ENCODE data around the gene ALKBH3.

Gene ALKBH3

DNA sequence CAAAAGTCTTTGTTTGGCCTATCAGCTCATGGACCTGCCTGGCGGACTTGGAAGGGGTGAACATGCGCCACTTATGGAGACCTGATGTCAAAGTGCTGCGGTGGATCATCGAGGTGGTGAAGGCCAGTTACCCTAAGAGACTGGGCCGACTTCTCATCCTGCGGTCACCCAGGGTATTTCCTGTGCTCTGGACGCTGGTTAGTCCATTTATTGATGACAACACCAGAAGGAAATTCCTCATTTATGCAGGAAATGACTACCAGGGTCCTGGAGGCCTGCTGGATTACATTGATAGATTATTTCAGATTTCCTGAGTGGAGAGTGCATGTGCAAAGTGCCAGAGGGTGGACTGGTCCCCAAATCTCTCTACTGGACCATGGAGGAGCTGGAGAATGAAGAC is 17.9 kb downstream of the ALKBH3 start:
- Histone ChIP-seq H3K4me1 (ENCODE audit: control insufficient read depth, low read depth, low read length) (no peaks in the 10 kb centered on the region), H3K27me3 (ENCODE audit: control insufficient read depth, insufficient read depth, low read length) (no peaks in the 10 kb centered on the region), H3K9me3 (ENCODE audit: control insufficient read depth, low read depth, low read length) (no peaks in the 10 kb centered on the region), H3K9ac (ENCODE audit: low read length) (no peak overlapping the region), H3K36me3 (ENCODE audit: control insufficient read depth, low read depth, low read length) (peaks cover 13% of the 10 kb centered on the region), H3K4me3 (ENCODE audit: low read length) (no peak overlapping the region), H3K27ac (ENCODE audit: low read length) (no peak overlapping the region)

DNA sequence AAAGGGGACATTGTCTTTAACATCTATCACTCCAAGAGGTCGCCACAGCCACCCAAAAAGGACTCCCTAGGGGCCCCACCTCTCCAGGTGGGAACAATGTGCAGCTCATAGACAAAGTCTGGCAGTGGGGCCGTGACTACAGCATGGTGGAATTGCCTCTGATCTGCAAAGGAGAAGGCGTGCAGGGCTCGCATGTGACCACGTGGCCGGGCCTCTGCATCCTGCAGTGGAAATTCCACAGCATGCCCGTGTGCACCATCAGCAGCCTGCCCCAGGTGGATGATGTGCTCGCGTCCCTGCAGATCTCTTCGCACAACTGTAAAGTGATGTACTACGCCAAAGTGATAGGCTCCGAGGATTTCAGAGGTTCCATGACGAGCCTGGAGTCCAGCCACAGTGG is 18.5 kb downstream of the ALKBH3 start:
- H3K36me3 ChIP-seq (ENCODE audit: control insufficient read depth, low read depth, low read length), result peaks cover 14% of the 10 kb centered on the region

DNA sequence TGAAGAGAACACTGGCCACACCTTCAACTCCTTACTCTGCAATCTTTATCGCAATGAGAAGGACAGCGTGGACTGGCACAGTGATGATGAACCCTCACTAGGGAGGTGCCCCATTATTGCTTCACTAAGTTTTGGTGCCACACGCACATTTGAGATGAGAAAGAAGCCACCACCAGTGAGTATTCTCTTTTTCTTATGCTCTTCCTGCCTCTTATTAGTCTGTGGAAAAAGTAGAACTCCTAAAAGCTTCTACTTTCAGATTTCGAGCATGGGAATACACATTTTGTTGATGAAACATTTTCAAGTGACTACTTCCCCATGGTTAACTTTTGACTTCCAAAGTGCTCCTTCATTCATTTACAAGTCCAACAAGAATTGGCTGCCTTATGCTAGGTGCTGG is 20.9 kb downstream of the ALKBH3 start:
- H3K36me3 ChIP-seq (ENCODE audit: control insufficient read depth, low read depth, low read length), result peaks cover 14% of the 10 kb centered on the region

More for the DNA sequence above, 18.5 kb downstream of the ALKBH3 start:
- H3K4me1 ChIP-seq (ENCODE audit: control insufficient read depth, low read depth, low read length), result no peaks in the 10 kb centered on the region
- no peaks in the 10 kb centered on the region for H3K9me3 ChIP-seq (ENCODE audit: control insufficient read depth, low read depth, low read length)
- no peak overlapping the region for H3K4me3 ChIP-seq (ENCODE audit: low read length)
- no peak overlapping the region for H3K27ac ChIP-seq (ENCODE audit: low read length)
- H3K27me3 ChIP-seq (ENCODE audit: control insufficient read depth, insufficient read depth, low read length), result no peaks in the 10 kb centered on the region
- H3K9ac ChIP-seq (ENCODE audit: low read length), result no peak overlapping the region

DNA sequence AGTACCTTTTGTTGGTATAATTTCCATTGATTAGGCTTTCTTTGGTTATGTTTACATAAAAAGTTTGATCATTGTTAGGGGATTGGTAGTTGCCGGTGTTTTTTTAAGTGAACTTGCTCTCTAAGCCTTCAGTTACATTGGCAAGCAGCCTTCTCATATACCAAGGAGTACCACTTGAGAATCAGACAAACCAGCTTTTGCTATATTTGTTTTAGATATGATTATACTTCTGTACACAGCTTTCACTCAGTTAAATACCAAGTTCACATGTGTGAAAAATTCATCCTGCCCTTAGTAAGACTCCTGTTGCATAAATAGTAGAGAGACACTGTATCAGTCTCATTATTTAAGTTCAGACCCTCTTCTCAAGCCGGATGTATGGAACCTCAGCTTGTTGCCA is 22.4 kb downstream of the ALKBH3 start:
- H3K36me3 ChIP-seq (ENCODE audit: control insufficient read depth, low read depth, low read length), result peaks cover 10% of the 10 kb centered on the region
- H3K9me3 ChIP-seq (ENCODE audit: control insufficient read depth, low read depth, low read length), result no peaks in the 10 kb centered on the region
- no peak overlapping the region for H3K9ac ChIP-seq (ENCODE audit: low read length)
- no peak overlapping the region for H3K4me3 ChIP-seq (ENCODE audit: low read length)
- H3K4me1 ChIP-seq (ENCODE audit: control insufficient read depth, low read depth, low read length), result no peaks in the 10 kb centered on the region
- H3K27ac ChIP-seq (ENCODE audit: low read length), result no peak overlapping the region
- no peaks in the 10 kb centered on the region for H3K27me3 ChIP-seq (ENCODE audit: control insufficient read depth, insufficient read depth, low read length)

More for the DNA sequence above, 20.9 kb downstream of the ALKBH3 start:
- H3K9ac ChIP-seq (ENCODE audit: low read length), result no peak overlapping the region
- H3K27me3 ChIP-seq (ENCODE audit: control insufficient read depth, insufficient read depth, low read length), result no peaks in the 10 kb centered on the region
- no peaks in the 10 kb centered on the region for H3K4me1 ChIP-seq (ENCODE audit: control insufficient read depth, low read depth, low read length)
- no peak overlapping the region for H3K4me3 ChIP-seq (ENCODE audit: low read length)
- H3K9me3 ChIP-seq (ENCODE audit: control insufficient read depth, low read depth, low read length), result no peaks in the 10 kb centered on the region
- no peak overlapping the region for H3K27ac ChIP-seq (ENCODE audit: low read length)

DNA sequence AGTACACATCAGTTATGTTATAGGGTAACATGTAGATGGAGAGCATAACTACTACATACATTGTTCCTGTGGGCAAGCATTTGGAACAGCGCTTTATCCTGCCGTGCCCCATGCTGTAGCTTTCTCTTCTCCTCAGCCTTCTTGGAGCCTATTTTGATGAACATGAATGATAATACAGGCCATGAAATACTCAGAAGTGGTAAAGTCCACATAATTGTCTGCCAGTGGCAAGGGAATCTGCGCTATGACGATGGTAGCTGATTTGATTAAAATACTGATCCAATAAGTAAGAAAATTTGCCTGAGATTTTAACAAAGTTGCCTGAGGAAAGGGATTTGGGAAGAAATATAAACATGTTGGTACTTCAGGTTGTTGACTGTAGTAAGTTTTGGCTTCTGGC is 23.3 kb downstream of the ALKBH3 start:
- Histone ChIP-seq H3K4me3 (ENCODE audit: low read length) (no peak overlapping the region), H3K36me3 (ENCODE audit: control insufficient read depth, low read depth, low read length) (peaks cover 6% of the 10 kb centered on the region), H3K27me3 (ENCODE audit: control insufficient read depth, insufficient read depth, low read length) (no peaks in the 10 kb centered on the region), H3K9me3 (ENCODE audit: control insufficient read depth, low read depth, low read length) (no peaks in the 10 kb centered on the region), H3K9ac (ENCODE audit: low read length) (no peak overlapping the region), H3K27ac (ENCODE audit: low read length) (no peak overlapping the region), H3K4me1 (ENCODE audit: control insufficient read depth, low read depth, low read length) (no peaks in the 10 kb centered on the region)

DNA sequence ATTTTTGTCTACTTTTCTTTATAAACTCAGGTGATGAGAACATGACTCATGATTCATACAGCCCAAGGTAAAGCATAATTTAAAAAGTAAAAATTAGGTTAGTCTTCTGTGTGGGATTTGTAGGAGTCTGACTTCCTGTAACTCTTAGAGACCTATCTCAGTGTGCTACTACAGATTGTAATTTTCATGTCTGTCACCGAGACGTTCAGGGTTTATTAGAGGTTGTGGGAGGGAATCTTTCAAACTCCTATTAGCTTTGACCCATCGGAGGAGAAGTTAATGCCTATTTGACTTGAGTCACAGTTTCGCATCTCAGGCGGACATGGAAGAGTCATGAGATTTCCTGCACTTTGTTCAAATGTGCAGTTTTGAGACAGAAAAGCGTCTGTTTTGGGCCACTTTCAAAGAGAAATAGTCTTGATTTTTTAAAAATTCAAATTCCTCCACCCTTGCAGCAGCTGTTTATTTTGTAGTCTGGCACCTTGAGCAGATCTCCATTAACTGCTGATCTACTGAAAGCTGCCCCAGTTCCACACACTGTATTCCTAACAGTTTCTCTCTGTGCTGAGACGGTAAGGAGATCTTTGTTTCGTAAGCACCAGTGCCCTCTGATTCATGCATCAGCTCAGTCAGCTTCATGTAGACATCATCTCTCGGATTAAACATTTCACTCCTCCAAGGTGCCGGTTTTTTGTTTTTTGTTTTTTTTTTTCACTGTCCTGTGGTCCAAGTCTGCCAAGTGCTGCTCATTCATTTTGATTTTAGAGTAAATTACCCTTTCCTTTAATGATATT is 24.3 kb downstream of the ALKBH3 start:
- Histone ChIP-seq H3K27me3 (ENCODE audit: control insufficient read depth, insufficient read depth, low read length) (no peaks in the 10 kb centered on the region), H3K27ac (ENCODE audit: low read length) (no peak overlapping the region), H3K9me3 (ENCODE audit: control insufficient read depth, low read depth, low read length) (no peaks in the 10 kb centered on the region), H3K9ac (ENCODE audit: low read length) (no peak overlapping the region), H3K4me1 (ENCODE audit: control insufficient read depth, low read depth, low read length) (no peaks in the 10 kb centered on the region), H3K36me3 (ENCODE audit: control insufficient read depth, low read depth, low read length) (peaks cover 6% of the 10 kb centered on the region), H3K4me3 (ENCODE audit: low read length) (no peak overlapping the region)

DNA sequence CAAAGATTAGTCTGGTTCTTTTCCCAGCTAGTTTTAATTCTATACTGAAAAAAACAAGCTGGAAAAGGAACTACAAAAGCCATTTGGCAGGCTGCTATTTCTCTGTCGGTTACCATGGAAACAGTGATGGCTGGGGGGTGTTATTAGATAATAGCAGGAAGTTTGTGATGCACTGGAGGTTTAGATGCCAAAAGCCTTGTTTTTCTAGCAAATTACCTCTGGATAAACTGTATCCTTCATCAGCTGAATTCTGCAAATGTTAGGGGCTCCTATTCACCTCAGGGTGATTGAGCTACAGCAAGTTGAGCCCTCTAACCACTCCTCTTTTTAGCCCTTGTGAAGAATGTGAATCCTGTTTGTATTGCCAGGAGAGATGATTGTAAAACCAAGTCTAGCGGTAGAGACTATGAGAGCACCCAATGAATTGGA is 25.2 kb downstream of the ALKBH3 start:
- Histone ChIP-seq H3K36me3 (ENCODE audit: control insufficient read depth, low read depth, low read length) (peaks cover 6% of the 10 kb centered on the region), H3K27me3 (ENCODE audit: control insufficient read depth, insufficient read depth, low read length) (no peaks in the 10 kb centered on the region), H3K27ac (ENCODE audit: low read length) (no peak overlapping the region), H3K9me3 (ENCODE audit: control insufficient read depth, low read depth, low read length) (no peaks in the 10 kb centered on the region), H3K4me3 (ENCODE audit: low read length) (no peak overlapping the region), H3K4me1 (ENCODE audit: control insufficient read depth, low read depth, low read length) (no peaks in the 10 kb centered on the region), H3K9ac (ENCODE audit: low read length) (no peak overlapping the region)

DNA sequence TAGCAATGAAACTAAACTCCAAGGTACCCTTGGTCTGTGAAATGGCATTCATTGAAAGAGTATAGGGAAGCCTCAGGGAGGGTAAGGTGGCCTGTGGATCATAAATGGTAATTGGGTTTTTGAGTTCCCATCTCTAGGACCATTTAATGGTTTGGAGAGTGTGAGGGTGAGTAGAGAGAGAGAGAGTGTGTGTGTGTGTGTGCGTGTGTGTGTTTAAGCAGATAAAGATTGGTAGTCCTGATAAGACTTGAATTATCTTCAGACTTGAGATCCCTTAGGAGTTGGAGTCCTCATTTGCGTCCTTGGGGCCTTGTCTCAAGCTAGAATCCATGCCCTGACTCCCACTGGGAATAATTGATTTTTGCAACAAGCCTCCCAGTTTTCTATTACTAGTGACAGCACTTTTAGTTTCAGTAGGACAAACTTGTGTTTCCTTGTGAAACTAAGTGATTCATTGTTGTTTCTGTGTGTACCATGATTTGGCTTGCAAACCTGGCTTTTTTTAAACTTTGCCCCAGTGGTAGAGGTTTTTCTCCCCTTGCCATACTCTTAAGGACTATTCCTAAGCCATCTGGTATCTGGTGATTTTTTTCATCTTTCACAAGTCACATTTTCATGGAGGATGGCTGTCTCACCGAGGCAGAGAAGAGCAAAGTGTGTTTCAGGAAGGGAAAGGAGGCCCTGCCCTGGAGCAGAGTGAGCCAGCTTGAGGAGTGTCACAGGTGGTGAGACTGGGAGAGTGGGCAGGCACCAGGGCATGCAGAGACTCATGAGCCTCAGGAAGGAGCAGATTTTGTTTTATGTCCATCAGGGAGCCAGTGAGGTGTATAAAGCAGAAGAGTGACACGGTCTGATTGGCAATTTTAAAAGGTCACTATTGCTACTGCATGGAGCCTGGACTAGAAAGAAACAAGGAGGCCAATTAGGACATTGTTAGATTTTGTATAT is 26.7 kb downstream of the ALKBH3 start:
- H3K36me3 ChIP-seq (ENCODE audit: control insufficient read depth, low read depth, low read length), result peaks cover 6% of the 10 kb centered on the region
- H3K27me3 ChIP-seq (ENCODE audit: control insufficient read depth, insufficient read depth, low read length), result no peaks in the 10 kb centered on the region
- no peaks in the 10 kb centered on the region for H3K4me1 ChIP-seq (ENCODE audit: control insufficient read depth, low read depth, low read length)
- H3K9me3 ChIP-seq (ENCODE audit: control insufficient read depth, low read depth, low read length), result no peaks in the 10 kb centered on the region
- H3K4me3 ChIP-seq (ENCODE audit: low read length), result no peak overlapping the region
- no peak overlapping the region for H3K27ac ChIP-seq (ENCODE audit: low read length)
- H3K9ac ChIP-seq (ENCODE audit: low read length), result no peak overlapping the region

DNA sequence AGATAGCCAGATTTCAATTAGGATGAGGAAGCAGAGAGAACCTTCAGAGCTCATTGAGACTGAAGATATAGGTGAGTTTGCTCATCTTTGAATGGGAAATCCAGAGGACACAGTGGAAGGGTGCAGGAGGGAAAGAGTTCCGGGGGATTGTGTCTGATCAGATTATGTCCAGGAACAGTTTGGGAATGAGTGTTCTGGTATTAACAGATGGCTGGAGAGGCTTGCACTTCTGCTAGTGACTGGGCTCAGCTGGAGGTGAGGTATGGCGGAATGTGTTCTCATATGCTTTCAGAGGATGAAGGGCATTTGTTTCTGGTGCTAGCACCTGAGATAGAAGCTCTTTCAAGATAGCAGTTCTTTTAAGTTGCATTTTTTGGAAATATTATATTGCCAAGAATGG is 27.6 kb downstream of the ALKBH3 start:
- Histone ChIP-seq H3K36me3 (ENCODE audit: control insufficient read depth, low read depth, low read length) (peaks cover 5% of the 10 kb centered on the region), H3K4me3 (ENCODE audit: low read length) (no peak overlapping the region), H3K27ac (ENCODE audit: low read length) (no peak overlapping the region), H3K9ac (ENCODE audit: low read length) (no peak overlapping the region), H3K4me1 (ENCODE audit: control insufficient read depth, low read depth, low read length) (no peaks in the 10 kb centered on the region), H3K27me3 (ENCODE audit: control insufficient read depth, insufficient read depth, low read length) (no peaks in the 10 kb centered on the region), H3K9me3 (ENCODE audit: control insufficient read depth, low read depth, low read length) (no peaks in the 10 kb centered on the region)

DNA sequence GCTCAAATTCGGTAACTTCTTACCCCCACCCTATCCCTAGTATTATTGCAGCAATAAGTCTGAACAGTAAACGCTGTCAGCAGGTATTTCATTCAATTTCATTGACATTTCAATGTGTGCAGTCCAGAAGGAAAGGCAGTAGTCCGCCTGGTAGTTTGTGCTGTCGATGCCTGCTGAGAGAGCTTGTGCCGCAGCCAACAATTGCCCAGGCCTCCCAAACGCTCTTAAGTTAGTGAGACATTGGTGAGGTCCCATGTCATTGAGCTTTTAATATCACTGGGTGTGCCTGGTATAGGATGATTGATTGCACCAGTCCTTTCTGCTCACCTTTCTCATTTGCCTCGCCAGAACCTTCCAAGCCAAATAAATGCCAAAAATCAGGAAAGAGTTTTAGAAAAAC is 28.1 kb downstream of the ALKBH3 start:
- Histone ChIP-seq H3K4me3 (ENCODE audit: low read length) (no peak overlapping the region), H3K27me3 (ENCODE audit: control insufficient read depth, insufficient read depth, low read length) (no peaks in the 10 kb centered on the region), H3K36me3 (ENCODE audit: control insufficient read depth, low read depth, low read length) (no peaks in the 10 kb centered on the region), H3K27ac (ENCODE audit: low read length) (no peak overlapping the region), H3K4me1 (ENCODE audit: control insufficient read depth, low read depth, low read length) (no peaks in the 10 kb centered on the region), H3K9me3 (ENCODE audit: control insufficient read depth, low read depth, low read length) (no peaks in the 10 kb centered on the region), H3K9ac (ENCODE audit: low read length) (no peak overlapping the region)

DNA sequence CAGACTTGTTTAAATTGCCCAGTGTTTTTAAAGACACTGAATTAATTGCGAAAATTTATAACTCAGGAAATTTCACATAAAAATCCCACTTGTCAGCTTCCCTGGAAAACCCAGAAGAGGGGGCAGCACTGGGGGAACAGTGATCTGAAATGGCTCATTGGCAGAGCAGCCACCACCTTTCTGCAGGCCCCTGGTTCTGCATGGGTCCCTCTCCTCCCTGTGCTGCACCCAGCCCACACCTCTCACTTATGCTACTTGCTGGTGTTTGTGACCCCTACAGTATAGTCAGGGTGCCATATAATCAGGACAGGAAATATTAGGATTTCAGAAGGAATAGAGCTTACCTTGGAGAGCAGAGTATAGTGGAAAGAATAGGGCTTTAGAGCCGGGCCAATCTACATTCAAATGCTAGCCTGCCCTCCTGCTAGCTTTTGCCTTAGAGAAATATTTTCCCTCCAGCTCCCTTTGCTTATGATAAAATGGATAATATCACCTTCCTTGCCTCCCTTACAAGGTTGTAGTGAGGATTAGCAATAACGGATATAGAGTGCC is 33.3 kb downstream of the ALKBH3 start:
- Histone ChIP-seq H3K9ac (ENCODE audit: low read length) (no peak overlapping the region), H3K27me3 (ENCODE audit: control insufficient read depth, insufficient read depth, low read length) (no peaks in the 10 kb centered on the region), H3K9me3 (ENCODE audit: control insufficient read depth, low read depth, low read length) (no peaks in the 10 kb centered on the region), H3K4me1 (ENCODE audit: control insufficient read depth, low read depth, low read length) (no peaks in the 10 kb centered on the region), H3K27ac (ENCODE audit: low read length) (no peak overlapping the region), H3K4me3 (ENCODE audit: low read length) (no peak overlapping the region), H3K36me3 (ENCODE audit: control insufficient read depth, low read depth, low read length) (no peaks in the 10 kb centered on the region)

Data from iPS-18a (cell line).